Chondrocyte (in vitro differentiated cells): Measurements from ENCODE around the gene IREB2. TPM values are rescaled to one million over a fixed set of nuclear protein-coding genes. Genes with fewer than 3 reads are reported as not detected.

Experiments used
- DNase-seq: peaks from one replicate; pipeline ENCODE4 v3.0.0; 2021; ENCODE audit warnings: mixed read lengths, low spot score
- H3K27ac Mint-ChIP-seq: one replicate; pipeline ENCODE4 v1.8.0; 2021; ENCODE audit warnings: mild to moderate bottlenecking, moderate library complexity, mixed read lengths; ENCODE audit not compliant: unreplicated experiment
- H3K27me3 Mint-ChIP-seq: 2 replicates; pipeline ENCODE4 v1.8.0; 2021; ENCODE audit warnings: low read depth, mixed read lengths
- H3K36me3 Mint-ChIP-seq: 2 replicates; pipeline ENCODE4 v1.8.0; 2021; ENCODE audit warnings: low read depth, mixed read lengths
- H3K4me1 Mint-ChIP-seq: 2 replicates; pipeline ENCODE4 v1.8.0; 2021; ENCODE audit warnings: low read depth, mild to moderate bottlenecking, mixed read lengths
- H3K4me3 Mint-ChIP-seq: one replicate; pipeline ENCODE4 v1.8.0; 2021; ENCODE audit warnings: mild to moderate bottlenecking, moderate library complexity, mixed read lengths; ENCODE audit not compliant: unreplicated experiment
- H3K9me3 Mint-ChIP-seq: 2 replicates; pipeline ENCODE4 v1.8.0; 2021; ENCODE audit warnings: low read depth, mixed read lengths
- CTCF ChIP-seq: fragments of 200-600 bp; sonication (generic); IDR thresholded peaks from 2 replicates; pipeline ENCODE4 v1.5.0; 2021; ENCODE audit warnings: antibody characterized with exemption, mild to moderate bottlenecking, moderate library complexity
- total RNA-seq: library from RNA; stranded (reverse); gene quantifications from 3 replicates; pipeline ENCODE4 v1.2.1, GENCODE V29; 2021

IREB2 gene
- total RNA-seq, 1 donor from 2014 or later: 56.1 TPM

GRCh38 chr15:78411061-78411460 lies 27.0 kb upstream of the IREB2 start:
- Mint-ChIP-seq H3K4me3 (no peak overlapping the region), H3K9me3 (no peaks in the 10 kb centered on the region), H3K4me1 (peaks cover 3% of the 10 kb centered on the region), H3K27ac (no peak overlapping the region), H3K27me3 (peaks cover 4% of the 10 kb centered on the region), H3K36me3 (no peaks in the 10 kb centered on the region)
- no peak for DNase-seq
- no peak for TF ChIP-seq CTCF

GRCh38 chr15:78414621-78415250 lies 23.3 kb upstream of the IREB2 start:
- no peak for DNase-seq
- Mint-ChIP-seq H3K4me1 (no peaks in the 10 kb centered on the region), H3K27me3 (peaks cover 8% of the 10 kb centered on the region), H3K27ac (no peak overlapping the region), H3K4me3 (no peak overlapping the region), H3K36me3 (no peaks in the 10 kb centered on the region), H3K9me3 (no peaks in the 10 kb centered on the region)
- no peak for TF ChIP-seq CTCF

GRCh38 chr15:78415284-78415683 lies 22.7 kb upstream of the IREB2 start:
- H3K4me1 Mint-ChIP-seq: no peaks in the 10 kb centered on the region

GRCh38 chr15:78417754-78418630 lies 20.0 kb upstream of the IREB2 start:
- TF ChIP-seq CTCF: no peak
- H3K27me3 Mint-ChIP-seq: peaks cover 9% of the 10 kb centered on the region
- no peak for DNase-seq
- no peaks in the 10 kb centered on the region for H3K36me3 Mint-ChIP-seq
- H3K27ac Mint-ChIP-seq: peak overlapping the region; percentile 41
- no peak overlapping the region for H3K4me3 Mint-ChIP-seq
- H3K9me3 Mint-ChIP-seq: no peaks in the 10 kb centered on the region
- peaks cover 3% of the 10 kb centered on the region for H3K4me1 Mint-ChIP-seq

More at GRCh38 chr15:78415284-78415683, 22.7 kb upstream of the IREB2 start:
- peak; percentile 77 for TF ChIP-seq CTCF
- Mint-ChIP-seq H3K36me3 (no peaks in the 10 kb centered on the region), H3K4me3 (no peak overlapping the region), H3K27me3 (peaks cover 8% of the 10 kb centered on the region), H3K27ac (no peak overlapping the region), H3K9me3 (no peaks in the 10 kb centered on the region)
- no peak for DNase-seq

- no peak overlapping the region for H3K27ac Mint-ChIP-seq
- H3K4me3 Mint-ChIP-seq: no peak overlapping the region
- H3K9me3 Mint-ChIP-seq: no peaks in the 10 kb centered on the region
- peaks cover 9% of the 10 kb centered on the region for H3K27me3 Mint-ChIP-seq
- peaks cover 3% of the 10 kb centered on the region for H3K4me1 Mint-ChIP-seq
- no peak for DNase-seq
- no peak for TF ChIP-seq CTCF
- H3K36me3 Mint-ChIP-seq: no peaks in the 10 kb centered on the region
Observed at GRCh38 chr15:78418686-78419085, 19.3 kb upstream of the IREB2 start.
